H9 (cell line): Measurements from ENCODE around the gene HIBCH. TPM values are rescaled to one million over a fixed set of nuclear protein-coding genes. Genes with fewer than 3 reads are reported as not detected.

Experiments used
- DNase-seq: peaks from one replicate; pipeline ENCODE4 v3.0.0-alpha.2; 2017
- H2AFZ ChIP-seq: one replicate; pipeline ENCODE4 v1.6.1; 2013; ENCODE audit warnings: mild to moderate bottlenecking, low read length, control low read depth, moderate library complexity
- H2AK5ac ChIP-seq: 2 replicates; pipeline ENCODE4 v1.6.1; 2013; ENCODE audit warnings: low read length, control low read depth, mixed read lengths; ENCODE audit not compliant: insufficient read length
- H2BK120ac ChIP-seq: one replicate; pipeline ENCODE4 v1.6.1; 2013; ENCODE audit warnings: low read depth, mild to moderate bottlenecking, low read length, control low read depth, inconsistent platforms; ENCODE audit not compliant: poor library complexity, severe bottlenecking
- H2BK12ac ChIP-seq: 2 replicates; pipeline ENCODE4 v1.6.1; 2013; ENCODE audit warnings: low read length, control low read depth, mixed read lengths, low read depth; ENCODE audit not compliant: insufficient read length
- H2BK15ac ChIP-seq: 2 replicates; pipeline ENCODE4 v1.6.1; 2013; ENCODE audit warnings: low read depth, low read length, control low read depth
- H2BK20ac ChIP-seq: one replicate; pipeline ENCODE4 v1.6.1; 2013; ENCODE audit warnings: low read depth, mild to moderate bottlenecking, low read length, control low read depth, inconsistent platforms; ENCODE audit not compliant: poor library complexity, severe bottlenecking
- H2BK5ac ChIP-seq: 2 replicates; pipeline ENCODE4 v1.6.1; 2013; ENCODE audit warnings: low read length, control low read depth, mixed read lengths; ENCODE audit not compliant: insufficient read length
- H3K14ac ChIP-seq: 2 replicates; pipeline ENCODE4 v1.6.1; 2013; ENCODE audit warnings: low read length, control low read depth; ENCODE audit not compliant: insufficient read depth
- H3K18ac ChIP-seq: 2 replicates; pipeline ENCODE4 v1.6.1; 2013; ENCODE audit warnings: low read depth, mild to moderate bottlenecking, mixed read lengths, low read length, control low read depth; ENCODE audit not compliant: insufficient read length
- H3K23ac ChIP-seq: 2 replicates; pipeline ENCODE4 v1.6.1; 2013; ENCODE audit warnings: low read length, control low read depth, mixed read lengths, low read depth; ENCODE audit not compliant: insufficient read length
- H3K23me2 ChIP-seq: 2 replicates; pipeline ENCODE4 v1.6.1; 2013; ENCODE audit warnings: low read depth, mild to moderate bottlenecking, mixed read lengths, low read length, control low read depth; ENCODE audit not compliant: insufficient read length, poor library complexity, severe bottlenecking
- H3K27ac ChIP-seq: 2 replicates; pipeline ENCODE4 v1.5.1; 2013; ENCODE audit warnings: low read length, control low read depth, mixed read lengths, low read depth; ENCODE audit not compliant: insufficient read length
- H3K27me3 ChIP-seq: 2 replicates; pipeline ENCODE4 v1.6.1; 2013; ENCODE audit warnings: low read length, control low read depth, inconsistent platforms; ENCODE audit not compliant: insufficient read depth
- H3K4ac ChIP-seq: 2 replicates; pipeline ENCODE4 v1.6.1; 2013; ENCODE audit warnings: low read depth, mild to moderate bottlenecking, control low read depth, inconsistent platforms, low read length, moderate library complexity
- H3K4me1 ChIP-seq: 2 replicates; pipeline ENCODE4 v1.6.1; 2013; ENCODE audit warnings: low read length, control low read depth, inconsistent platforms; ENCODE audit not compliant: insufficient read depth
- H3K4me2 ChIP-seq: 2 replicates; pipeline ENCODE4 v1.6.1; 2013; ENCODE audit warnings: low read length, control low read depth, mixed read lengths; ENCODE audit not compliant: insufficient read length, insufficient read depth
- H3K56ac ChIP-seq: 2 replicates; pipeline ENCODE4 v1.6.1; 2013; ENCODE audit warnings: low read depth, mild to moderate bottlenecking, mixed read lengths, low read length, control low read depth; ENCODE audit not compliant: insufficient read length
- H3K79me1 ChIP-seq: 2 replicates; pipeline ENCODE4 v1.6.1; 2013; ENCODE audit warnings: low read depth, mild to moderate bottlenecking, moderate library complexity, low read length, control low read depth, inconsistent platforms; ENCODE audit not compliant: insufficient read depth, poor library complexity, severe bottlenecking
- H3K79me2 ChIP-seq: 2 replicates; pipeline ENCODE4 v1.6.1; 2013; ENCODE audit warnings: low read length, control low read depth, inconsistent platforms; ENCODE audit not compliant: insufficient read depth
- H3K9ac ChIP-seq: 2 replicates; pipeline ENCODE4 v1.6.1; 2013; ENCODE audit warnings: low read length, control low read depth, mixed read lengths; ENCODE audit not compliant: insufficient read length; ENCODE audit errors: extremely low read depth
- H3K9me3 ChIP-seq: one replicate; pipeline ENCODE4 v1.6.1; 2013; ENCODE audit warnings: low read depth, low read length, inconsistent platforms; ENCODE audit not compliant: control insufficient read depth
- H3T11ph ChIP-seq: one replicate; pipeline ENCODE4 v1.6.1; 2013; ENCODE audit warnings: mild to moderate bottlenecking, low read length, control low read depth, inconsistent platforms
- H4K20me1 ChIP-seq: one replicate; pipeline ENCODE4 v1.6.1; 2013; ENCODE audit not compliant: control insufficient read depth, insufficient read length, insufficient read depth
- H4K5ac ChIP-seq: 2 replicates; pipeline ENCODE4 v1.6.1; 2013; ENCODE audit warnings: low read depth, mild to moderate bottlenecking, mixed read lengths, low read length, control low read depth; ENCODE audit not compliant: insufficient read length
- H4K8ac ChIP-seq: replicated peaks from 2 replicates; pipeline ENCODE4 v1.6.1; 2013; ENCODE audit warnings: low read length, control low read depth, mixed read lengths, low read depth; ENCODE audit not compliant: insufficient read length
- H4K91ac ChIP-seq: 2 replicates; pipeline ENCODE4 v1.6.1; 2013; ENCODE audit warnings: low read depth, mild to moderate bottlenecking, moderate library complexity, mixed read lengths, low read length, control low read depth; ENCODE audit not compliant: insufficient read length
- H3K27ac Mint-ChIP-seq, 3 experiments: 2 replicates in 2 of 3; 3 replicates in 1 of 3; pipeline ENCODE4 v1.8.0; 2020 to 2021; ENCODE audit warnings: mixed read lengths in 3 of 3, mild to moderate bottlenecking in 1 of 3, moderate library complexity in 1 of 3
- H3K27me3 Mint-ChIP-seq: 2 replicates; pipeline ENCODE4 v1.8.0; 2021; ENCODE audit warnings: low read depth, mild to moderate bottlenecking, moderate library complexity, mixed read lengths
- H3K36me3 Mint-ChIP-seq, 3 experiments: 2 replicates in 2 of 3; 3 replicates in 1 of 3; pipeline ENCODE4 v1.8.0; 2020 to 2021; ENCODE audit warnings: low read depth in 3 of 3, mixed read lengths in 3 of 3; ENCODE audit not compliant: insufficient read depth in 1 of 3
- H3K4me1 Mint-ChIP-seq, 2 experiments: 2 replicates each; pipeline ENCODE4 v1.8.0; 2020; ENCODE audit warnings: mixed read lengths in 2 of 2
- H3K4me3 Mint-ChIP-seq, 2 experiments: 2 replicates in 1 of 2; 3 replicates in 1 of 2; pipeline ENCODE4 v1.8.0; 2020 to 2021; ENCODE audit warnings: mild to moderate bottlenecking in 2 of 2, mixed read lengths in 2 of 2, moderate library complexity in 1 of 2
- H3K9me3 Mint-ChIP-seq, 2 experiments: 2 replicates in 1 of 2; 3 replicates in 1 of 2; pipeline ENCODE4 v1.8.0; 2020; ENCODE audit warnings: mild to moderate bottlenecking in 2 of 2, mixed read lengths in 2 of 2, moderate library complexity in 1 of 2
- CTCF ChIP-seq: fragments of 200-600 bp; sonication (generic); conservative IDR thresholded peaks from 3 replicates; pipeline ENCODE4 v1.8.0; 2021; ENCODE audit warnings: antibody characterized with exemption, mild to moderate bottlenecking
- total RNA-seq: library from RNA; stranded (reverse); gene quantifications from 2 replicates; pipeline ENCODE4 v1.2.1, GENCODE V29; 2021

Gene HIBCH
- total RNA-seq, 1 experiment from 2014 or later, result 28.0 TPM

GRCh38 chr2:190350371-190350770, 30.7 kb upstream of the HIBCH start:
- H3K4me1 ChIP-seq, result no peaks in the 10 kb centered on the region
- H3K36me3 Mint-ChIP-seq, result no peaks in the 10 kb centered on the region
- no peak for TF ChIP-seq CTCF
- no peak overlapping the region for H4K5ac ChIP-seq
- H3K4me2 ChIP-seq, result no peak overlapping the region
- H2BK20ac ChIP-seq, result no peak overlapping the region
- no peak overlapping the region for H3K27ac ChIP-seq
- H3K18ac ChIP-seq, result no peak overlapping the region
- no peak overlapping the region for H3K9ac ChIP-seq
- H3K23me2 ChIP-seq, result no peaks in the 10 kb centered on the region
- H4K20me1 ChIP-seq, result no peaks in the 10 kb centered on the region
- no peak for DNase-seq
- H2BK12ac ChIP-seq, result no peak overlapping the region
- H4K91ac ChIP-seq, result no peak overlapping the region
- no peak overlapping the region for H4K8ac ChIP-seq
- no peak overlapping the region for H3T11ph ChIP-seq
- H3K9me3 Mint-ChIP-seq, result no peaks in the 10 kb centered on the region
- no peak overlapping the region for H3K23ac ChIP-seq
- H3K4ac ChIP-seq, result no peak overlapping the region
- no peak overlapping the region for H2BK120ac ChIP-seq
- no peak overlapping the region for H2AFZ ChIP-seq
- H3K27me3 Mint-ChIP-seq, result no peaks in the 10 kb centered on the region
- no peaks in the 10 kb centered on the region for H3K9me3 ChIP-seq
- no peak overlapping the region for H3K14ac ChIP-seq
- H3K27ac Mint-ChIP-seq, result no peak overlapping the region
- H2BK5ac ChIP-seq, result no peak overlapping the region
- no peaks in the 10 kb centered on the region for H3K79me2 ChIP-seq
- H3K4me1 Mint-ChIP-seq, result peaks cover 0 to 6% of the 10 kb centered on the region in 2 experiments; a peak in 2 of 4 replicates
- H2AK5ac ChIP-seq, result no peak overlapping the region
- H3K79me1 ChIP-seq, result no peaks in the 10 kb centered on the region
- no peaks in the 10 kb centered on the region for H3K27me3 ChIP-seq
- no peak overlapping the region for H2BK15ac ChIP-seq
- H3K56ac ChIP-seq, result no peak overlapping the region
- H3K4me3 Mint-ChIP-seq, result no peak overlapping the region
